HG03175 (cell line): ENCODE measurements around the gene CTIF.

Experiments used
- ATAC-seq: cut with Tn5 transposase; IDR thresholded peaks from one replicate; pipeline ENCODE4 v1.9.1; 2021; ENCODE audit warnings: mild to moderate bottlenecking, moderate library complexity; ENCODE audit not compliant: unreplicated experiment

Gene CTIF

GRCh38 chr18:48794251-48794970 lies 255.6 kb downstream of the CTIF start:
- no peak for ATAC-seq

GRCh38 chr18:48795696-48796095 lies 256.9 kb downstream of the CTIF start:
- ATAC-seq, result no peak

GRCh38 chr18:48796491-48797205 lies 257.8 kb downstream of the CTIF start:
- no peak for ATAC-seq

GRCh38 chr18:48797841-48798255 lies 259.0 kb downstream of the CTIF start:
- ATAC-seq, result no peak

- no peak for ATAC-seq
Observed at GRCh38 chr18:48798334-48799245, 259.8 kb downstream of the CTIF start.

- no peak for ATAC-seq
Observed at GRCh38 chr18:48799724-48800315, 261.0 kb downstream of the CTIF start.

GRCh38 chr18:48800466-48800865 lies 261.6 kb downstream of the CTIF start:
- ATAC-seq, result no peak

GRCh38 chr18:48800876-48801727 lies 262.3 kb downstream of the CTIF start:
- peak; percentile 55 for ATAC-seq

- no peak for ATAC-seq
Observed at GRCh38 chr18:48801728-48802542, 263.1 kb downstream of the CTIF start.

- ATAC-seq, result no peak
Observed at GRCh38 chr18:48802543-48803290, 263.9 kb downstream of the CTIF start.

- no peak for ATAC-seq
Observed at GRCh38 chr18:48803518-48803917, 264.7 kb downstream of the CTIF start.

GRCh38 chr18:48803951-48804855 lies 265.4 kb downstream of the CTIF start:
- ATAC-seq, result no peak

- ATAC-seq, result no peak
Observed at GRCh38 chr18:48804856-48805610, 266.2 kb downstream of the CTIF start.

- ATAC-seq, result no peak
Observed at GRCh38 chr18:48805826-48806535, 267.1 kb downstream of the CTIF start.

GRCh38 chr18:48806551-48807261 lies 267.9 kb downstream of the CTIF start:
- no peak for ATAC-seq

GRCh38 chr18:48808476-48808875 lies 269.6 kb downstream of the CTIF start:
- no peak for ATAC-seq
